WTC11 (cell line): ENCODE results near the gene FUT8. TPM values are rescaled to one million over a fixed set of nuclear protein-coding genes. Genes with fewer than 3 reads are reported as not detected.

Experiments
- ATAC-seq: fragments of 200-7000 bp; cut with Tn5 transposase; 2 replicates; pipeline ENCODE4 v1.10.0; 2021; ENCODE audit warnings: mild to moderate bottlenecking, moderate library complexity
- Bru-seq: library from RNA; stranded (reverse); fragments of 400-500 nt; gene quantifications from one replicate; lab custom pipeline; 2021; lab: Mats Ljungman, UMichigan
- CTCF ChIA-PET: fragments of 300-600 bp; sonication (Branson Sonifier 250); formaldehyde crosslinking; loops from one replicate; lab custom pipeline; 2021; ENCODE audit warnings: antibody characterized with exemption; lab: Charles Lee
- POLR2A ChIA-PET: fragments of 350-600 bp; sonication (Branson Sonifier 250); formaldehyde crosslinking; loops from one replicate; lab custom pipeline; 2021; ENCODE audit warnings: antibody characterized with exemption; lab: Charles Lee
- DNase-seq: peaks from one replicate; pipeline ENCODE4 v3.0.0; 2021; ENCODE audit warnings: low spot score
- H3K27ac Mint-ChIP-seq: 2 replicates; pipeline ENCODE4 v1.8.0; 2021; ENCODE audit warnings: mixed read lengths
- H3K27me3 Mint-ChIP-seq: 2 replicates; pipeline ENCODE4 v1.8.0; 2021; ENCODE audit warnings: low read depth, mild to moderate bottlenecking, moderate library complexity, mixed read lengths
- H3K36me3 Mint-ChIP-seq: 2 replicates; pipeline ENCODE4 v1.8.0; 2021; ENCODE audit warnings: mixed read lengths
- H3K4me1 Mint-ChIP-seq: 2 replicates; pipeline ENCODE4 v1.8.0; 2022; ENCODE audit warnings: mixed read lengths
- H3K4me3 Mint-ChIP-seq: 2 replicates; pipeline ENCODE4 v1.8.0; 2021; ENCODE audit warnings: mild to moderate bottlenecking, moderate library complexity, mixed read lengths
- H3K9me3 Mint-ChIP-seq: 2 replicates; pipeline ENCODE4 v1.8.0; 2021; ENCODE audit warnings: mixed read lengths
- ATF1 ChIP-seq: sonication (generic); formaldehyde crosslinking; IDR thresholded peaks from 2 replicates; pipeline ENCODE4 v1.8.1; 2023; ENCODE audit warnings: mild to moderate bottlenecking, moderate library complexity, missing genetic modification reagents
- CTCF ChIP-seq: fragments of 200-600 bp; IDR thresholded peaks from 2 replicates; pipeline ENCODE4 v1.8.0; 2022; ENCODE audit warnings: antibody characterized with exemption
- ERG ChIP-seq: fragments of 250-450 bp; sonication (Bioruptor Pico); IDR thresholded peaks from 2 replicates; pipeline ENCODE4 v1.8.0; 2021; ENCODE audit warnings: mild to moderate bottlenecking
- ETV6 ChIP-seq: sonication (generic); formaldehyde crosslinking; IDR thresholded peaks from 2 replicates; pipeline ENCODE4 v1.8.1; 2022; ENCODE audit warnings: mild to moderate bottlenecking, missing genetic modification reagents
- FOXK1 ChIP-seq: sonication (generic); formaldehyde crosslinking; IDR thresholded peaks from 2 replicates; pipeline ENCODE4 v1.8.0; 2022; ENCODE audit warnings: mild to moderate bottlenecking, moderate library complexity, missing genetic modification reagents
- GRHL2 ChIP-seq: fragments of 250-450 bp; sonication (Bioruptor Pico); IDR thresholded peaks from 2 replicates; pipeline ENCODE4 v1.8.0; 2022; ENCODE audit warnings: mild to moderate bottlenecking, moderate library complexity; ENCODE audit not compliant: insufficient replicate concordance, severe bottlenecking
- JAZF1 ChIP-seq: fragments of 250-450 bp; sonication (Bioruptor Pico); IDR thresholded peaks from 2 replicates; pipeline ENCODE4 v1.9.0; 2021; ENCODE audit warnings: moderate library complexity, mild to moderate bottlenecking, inconsistent platforms
- MXD4 ChIP-seq: fragments of 250-450 bp; sonication (Bioruptor Pico); IDR thresholded peaks from 2 replicates; pipeline ENCODE4 v1.8.0; 2021; ENCODE audit warnings: mild to moderate bottlenecking, moderate library complexity, borderline replicate concordance
- NFYB ChIP-seq: sonication (generic); formaldehyde crosslinking; conservative IDR thresholded peaks from 2 replicates; pipeline ENCODE4 v1.8.0; 2022; ENCODE audit warnings: low read depth, missing genetic modification reagents
- NR1H2 ChIP-seq: sonication (generic); formaldehyde crosslinking; IDR thresholded peaks from 2 replicates; pipeline ENCODE4 v1.9.0; 2021; ENCODE audit warnings: mild to moderate bottlenecking, moderate library complexity, missing genetic modification reagents
- OVOL2 ChIP-seq: fragments of 250-450 bp; sonication (Bioruptor Pico); IDR thresholded peaks from 2 replicates; pipeline ENCODE4 v1.9.0; 2021; ENCODE audit warnings: mild to moderate bottlenecking, borderline replicate concordance
- SMAD3 ChIP-seq: sonication (generic); formaldehyde crosslinking; IDR thresholded peaks from 2 replicates; pipeline ENCODE4 v1.8.0; 2022; ENCODE audit warnings: missing genetic modification reagents, mild to moderate bottlenecking, borderline replicate concordance
- SMAD4 ChIP-seq: sonication (generic); formaldehyde crosslinking; IDR thresholded peaks from 2 replicates; pipeline ENCODE4 v1.8.0; 2022; ENCODE audit warnings: mild to moderate bottlenecking, missing genetic modification reagents
- SOX15 ChIP-seq: fragments of 250-450 bp; sonication (Bioruptor Pico); IDR thresholded peaks from 2 replicates; pipeline ENCODE4 v1.9.0; 2021; ENCODE audit warnings: mild to moderate bottlenecking
- TCF7 ChIP-seq: sonication (generic); formaldehyde crosslinking; IDR thresholded peaks from 2 replicates; pipeline ENCODE4 v1.8.0; 2022; ENCODE audit warnings: mild to moderate bottlenecking, low read depth, missing genetic modification reagents, moderate library complexity
- TEAD4 ChIP-seq: sonication (generic); formaldehyde crosslinking; IDR thresholded peaks from 2 replicates; pipeline ENCODE4 v1.8.0; 2022; ENCODE audit warnings: mild to moderate bottlenecking, missing genetic modification reagents
- ZNF317 ChIP-seq: sonication (generic); formaldehyde crosslinking; IDR thresholded peaks from 2 replicates; pipeline ENCODE4 v1.8.1; 2023; ENCODE audit warnings: low read depth, mild to moderate bottlenecking, moderate library complexity, missing genetic modification reagents, borderline replicate concordance
- long read RNA-seq, 3 experiments: library from RNA in 1 of 3; library from capped mRNA in 1 of 3; library from polyadenylated mRNA in 1 of 3; unstranded in 2 of 3; stranded (forward) in 1 of 3; transcript quantifications; one replicate each; pipeline ENCODE4 v2.0.0, GENCODE V29; 2021
- total RNA-seq: library from RNA; stranded (reverse); gene quantifications from 3 replicates; pipeline ENCODE4 v1.2.3, GENCODE V29; 2021
- TF ChIP-seq, protein P1 (sequence below): sonication (generic); formaldehyde crosslinking; IDR thresholded peaks from 2 replicates; pipeline ENCODE4 v1.8.0; 2022; ENCODE audit warnings: mild to moderate bottlenecking, missing genetic modification reagents
- TF ChIP-seq, protein P2 (sequence below): sonication (generic); formaldehyde crosslinking; IDR thresholded peaks from 2 replicates; pipeline ENCODE4 v1.8.1; 2022; ENCODE audit warnings: low read depth, missing genetic modification reagents, borderline replicate concordance
- TF ChIP-seq, protein P3 (sequence below): sonication (generic); formaldehyde crosslinking; conservative IDR thresholded peaks from 2 replicates; pipeline ENCODE4 v1.8.1; 2023; ENCODE audit warnings: mild to moderate bottlenecking, low read depth, missing genetic modification reagents, moderate library complexity
- TF ChIP-seq, protein P4 (sequence below): fragments of 250-450 bp; sonication (Bioruptor Pico); IDR thresholded peaks from 2 replicates; pipeline ENCODE4 v1.9.0; 2021; ENCODE audit warnings: mild to moderate bottlenecking, borderline replicate concordance

FUT8 gene
- 28.6 to 37.9 TPM (median 31.9 TPM) in 3 replicates for total RNA-seq
- percentile 63 among the genes with signal in this experiment for Bru-seq, nascent RNA
- long read RNA-seq, experiment 1, full-length matches to known transcripts = 26 of 64 reads
- long read RNA-seq, experiment 1, partial matches to known transcripts = 6 of 64 reads
- long read RNA-seq, experiment 1, other reads (novel, unspliced or antisense) = 32 of 64 reads
- long read RNA-seq, experiment 2, full-length matches to known transcripts = 3 of 20 reads
- long read RNA-seq, experiment 2, partial matches to known transcripts = 4 of 20 reads
- long read RNA-seq, experiment 2, other reads (novel, unspliced or antisense) = 13 of 20 reads
- long read RNA-seq, experiment 3, full-length matches to known transcripts = 2 of 8 reads
- long read RNA-seq, experiment 3, partial matches to known transcripts = 4 of 8 reads
- long read RNA-seq, experiment 3, other reads (novel, unspliced or antisense) = 2 of 8 reads

GRCh38 chr14:65412032-65412846 is at the start of gene FUT8:
TSS of gene FUT8 (plus strand) at chr14:65412730. CDS start at chr14:65561564, 148,834 bp downstream.
- DNase-seq = peak; percentile 96
- no peaks in the 10 kb centered on the region for H3K36me3 Mint-ChIP-seq
- peak within 1 kb of the TSS; percentile 93 for H3K4me3 Mint-ChIP-seq
- POLR2A ChIA-PET = interaction anchor here (0.9 to 1.9 kb wide), 5 partner anchors 78 to 310 kb away, joined by 3 to 6 read pairs (median 4); partner anchors contain the start of gene MAX
- peak; percentile 82 for ATAC-seq
- CTCF ChIA-PET = interaction anchor here (0.5 to 3.2 kb wide), 28 partner anchors 10 to 658 kb away, joined by 3 to 28 read pairs (median 4); partner anchors contain the start of gene MAX
- H3K27ac Mint-ChIP-seq = peak within 1 kb of the TSS; percentile 97
- peaks cover 7% of the 10 kb centered on the region; the same call in 1 of the 2 replicates for H3K27me3 Mint-ChIP-seq
- no peaks in the 10 kb centered on the region for H3K9me3 Mint-ChIP-seq
- H3K4me1 Mint-ChIP-seq = peaks cover 25% of the 10 kb centered on the region
- TF ChIP-seq JAZF1 (no peak), ATF1 (CRISPR knock-in tag) (no peak), TCF7 (no peak), CTCF (no peak), ZNF317 (CRISPR knock-in tag) (no peak), FOXK1 (CRISPR knock-in tag) (peak; percentile 75), NR1H2 (CRISPR knock-in tag) (no peak), SOX15 (CRISPR knock-in tag) (no peak), MXD4 (CRISPR knock-in tag) (no peak), OVOL2 (CRISPR knock-in tag) (no peak), ETV6 (CRISPR knock-in tag) (peak; percentile 98), GRHL2 (CRISPR knock-in tag) (no peak), SMAD3 (peak; percentile 86; the same call in 1 of the 2 replicates), TEAD4 (CRISPR knock-in tag) (no peak), NFYB (CRISPR knock-in tag) (no peak), SMAD4 (no peak), ERG (CRISPR knock-in tag) (no peak)
- TF ChIP-seq, protein P1, sequence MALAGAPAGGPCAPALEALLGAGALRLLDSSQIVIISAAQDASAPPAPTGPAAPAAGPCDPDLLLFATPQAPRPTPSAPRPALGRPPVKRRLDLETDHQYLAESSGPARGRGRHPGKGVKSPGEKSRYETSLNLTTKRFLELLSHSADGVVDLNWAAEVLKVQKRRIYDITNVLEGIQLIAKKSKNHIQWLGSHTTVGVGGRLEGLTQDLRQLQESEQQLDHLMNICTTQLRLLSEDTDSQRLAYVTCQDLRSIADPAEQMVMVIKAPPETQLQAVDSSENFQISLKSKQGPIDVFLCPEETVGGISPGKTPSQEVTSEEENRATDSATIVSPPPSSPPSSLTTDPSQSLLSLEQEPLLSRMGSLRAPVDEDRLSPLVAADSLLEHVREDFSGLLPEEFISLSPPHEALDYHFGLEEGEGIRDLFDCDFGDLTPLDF = no peak
- TF ChIP-seq, protein P2, sequence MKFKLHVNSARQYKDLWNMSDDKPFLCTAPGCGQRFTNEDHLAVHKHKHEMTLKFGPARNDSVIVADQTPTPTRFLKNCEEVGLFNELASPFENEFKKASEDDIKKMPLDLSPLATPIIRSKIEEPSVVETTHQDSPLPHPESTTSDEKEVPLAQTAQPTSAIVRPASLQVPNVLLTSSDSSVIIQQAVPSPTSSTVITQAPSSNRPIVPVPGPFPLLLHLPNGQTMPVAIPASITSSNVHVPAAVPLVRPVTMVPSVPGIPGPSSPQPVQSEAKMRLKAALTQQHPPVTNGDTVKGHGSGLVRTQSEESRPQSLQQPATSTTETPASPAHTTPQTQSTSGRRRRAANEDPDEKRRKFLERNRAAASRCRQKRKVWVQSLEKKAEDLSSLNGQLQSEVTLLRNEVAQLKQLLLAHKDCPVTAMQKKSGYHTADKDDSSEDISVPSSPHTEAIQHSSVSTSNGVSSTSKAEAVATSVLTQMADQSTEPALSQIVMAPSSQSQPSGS (CRISPR knock-in tag) = no peak
- TF ChIP-seq, protein P3, sequence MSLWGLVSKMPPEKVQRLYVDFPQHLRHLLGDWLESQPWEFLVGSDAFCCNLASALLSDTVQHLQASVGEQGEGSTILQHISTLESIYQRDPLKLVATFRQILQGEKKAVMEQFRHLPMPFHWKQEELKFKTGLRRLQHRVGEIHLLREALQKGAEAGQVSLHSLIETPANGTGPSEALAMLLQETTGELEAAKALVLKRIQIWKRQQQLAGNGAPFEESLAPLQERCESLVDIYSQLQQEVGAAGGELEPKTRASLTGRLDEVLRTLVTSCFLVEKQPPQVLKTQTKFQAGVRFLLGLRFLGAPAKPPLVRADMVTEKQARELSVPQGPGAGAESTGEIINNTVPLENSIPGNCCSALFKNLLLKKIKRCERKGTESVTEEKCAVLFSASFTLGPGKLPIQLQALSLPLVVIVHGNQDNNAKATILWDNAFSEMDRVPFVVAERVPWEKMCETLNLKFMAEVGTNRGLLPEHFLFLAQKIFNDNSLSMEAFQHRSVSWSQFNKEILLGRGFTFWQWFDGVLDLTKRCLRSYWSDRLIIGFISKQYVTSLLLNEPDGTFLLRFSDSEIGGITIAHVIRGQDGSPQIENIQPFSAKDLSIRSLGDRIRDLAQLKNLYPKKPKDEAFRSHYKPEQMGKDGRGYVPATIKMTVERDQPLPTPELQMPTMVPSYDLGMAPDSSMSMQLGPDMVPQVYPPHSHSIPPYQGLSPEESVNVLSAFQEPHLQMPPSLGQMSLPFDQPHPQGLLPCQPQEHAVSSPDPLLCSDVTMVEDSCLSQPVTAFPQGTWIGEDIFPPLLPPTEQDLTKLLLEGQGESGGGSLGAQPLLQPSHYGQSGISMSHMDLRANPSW (CRISPR knock-in tag) = no peak
- TF ChIP-seq, protein P4, sequence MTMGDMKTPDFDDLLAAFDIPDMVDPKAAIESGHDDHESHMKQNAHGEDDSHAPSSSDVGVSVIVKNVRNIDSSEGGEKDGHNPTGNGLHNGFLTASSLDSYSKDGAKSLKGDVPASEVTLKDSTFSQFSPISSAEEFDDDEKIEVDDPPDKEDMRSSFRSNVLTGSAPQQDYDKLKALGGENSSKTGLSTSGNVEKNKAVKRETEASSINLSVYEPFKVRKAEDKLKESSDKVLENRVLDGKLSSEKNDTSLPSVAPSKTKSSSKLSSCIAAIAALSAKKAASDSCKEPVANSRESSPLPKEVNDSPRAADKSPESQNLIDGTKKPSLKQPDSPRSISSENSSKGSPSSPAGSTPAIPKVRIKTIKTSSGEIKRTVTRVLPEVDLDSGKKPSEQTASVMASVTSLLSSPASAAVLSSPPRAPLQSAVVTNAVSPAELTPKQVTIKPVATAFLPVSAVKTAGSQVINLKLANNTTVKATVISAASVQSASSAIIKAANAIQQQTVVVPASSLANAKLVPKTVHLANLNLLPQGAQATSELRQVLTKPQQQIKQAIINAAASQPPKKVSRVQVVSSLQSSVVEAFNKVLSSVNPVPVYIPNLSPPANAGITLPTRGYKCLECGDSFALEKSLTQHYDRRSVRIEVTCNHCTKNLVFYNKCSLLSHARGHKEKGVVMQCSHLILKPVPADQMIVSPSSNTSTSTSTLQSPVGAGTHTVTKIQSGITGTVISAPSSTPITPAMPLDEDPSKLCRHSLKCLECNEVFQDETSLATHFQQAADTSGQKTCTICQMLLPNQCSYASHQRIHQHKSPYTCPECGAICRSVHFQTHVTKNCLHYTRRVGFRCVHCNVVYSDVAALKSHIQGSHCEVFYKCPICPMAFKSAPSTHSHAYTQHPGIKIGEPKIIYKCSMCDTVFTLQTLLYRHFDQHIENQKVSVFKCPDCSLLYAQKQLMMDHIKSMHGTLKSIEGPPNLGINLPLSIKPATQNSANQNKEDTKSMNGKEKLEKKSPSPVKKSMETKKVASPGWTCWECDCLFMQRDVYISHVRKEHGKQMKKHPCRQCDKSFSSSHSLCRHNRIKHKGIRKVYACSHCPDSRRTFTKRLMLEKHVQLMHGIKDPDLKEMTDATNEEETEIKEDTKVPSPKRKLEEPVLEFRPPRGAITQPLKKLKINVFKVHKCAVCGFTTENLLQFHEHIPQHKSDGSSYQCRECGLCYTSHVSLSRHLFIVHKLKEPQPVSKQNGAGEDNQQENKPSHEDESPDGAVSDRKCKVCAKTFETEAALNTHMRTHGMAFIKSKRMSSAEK (CRISPR knock-in tag) = no peak
